GM18907 (cell line): ENCODE data around the gene OSBPL3.
"Not testable (repeated sequence)": the region's sequence is repeated elsewhere in the genome, so short reads cannot be mapped to it uniquely, and the experiment has no call there.

ENCODE experiments used
- ATAC-seq: cut with Tn5 transposase; IDR thresholded peaks from one replicate; pipeline ENCODE4 v1.9.1; 2021; ENCODE audit warnings: mild to moderate bottlenecking, moderate library complexity; ENCODE audit not compliant: unreplicated experiment

The OSBPL3 gene

GRCh38 chr7:24979863-24980533, at the start of gene OSBPL3:
TSS of gene OSBPL3 (minus strand) at chr7:24980178. CDS start at chr7:24892472, 87,706 bp downstream.
- peak; percentile 74 for ATAC-seq

- no peak for ATAC-seq
These were observed 49.1 kb upstream of the OSBPL3 start for GRCh38 chr7:25029075-25029474.

- ATAC-seq: no peak
These were observed 48.5 kb upstream of the OSBPL3 start for GRCh38 chr7:25028370-25029021.

- no peak for ATAC-seq
These were observed 46.2 kb upstream of the OSBPL3 start for GRCh38 chr7:25026156-25026555.

- no peak for ATAC-seq
These were observed 45.3 kb upstream of the OSBPL3 start for GRCh38 chr7:25025218-25025671.

- ATAC-seq: no peak
These were observed 44.1 kb upstream of the OSBPL3 start for GRCh38 chr7:25024066-25024465.

GRCh38 chr7:25017671-25018070, 37.7 kb upstream of the OSBPL3 start:
- not testable (repeated sequence) for ATAC-seq

- no peak for ATAC-seq
These were observed 34.8 kb upstream of the OSBPL3 start for GRCh38 chr7:25014756-25015155.

GRCh38 chr7:25012710-25013109, 32.7 kb upstream of the OSBPL3 start:
- ATAC-seq: not testable (repeated sequence)

GRCh38 chr7:25012254-25012653, 32.3 kb upstream of the OSBPL3 start:
- ATAC-seq: no peak

- no peak for ATAC-seq
These were observed 29.3 kb upstream of the OSBPL3 start for GRCh38 chr7:25009257-25009656.

- no peak for ATAC-seq
These were observed 27.7 kb upstream of the OSBPL3 start for GRCh38 chr7:25007668-25008067.

GRCh38 chr7:25006276-25006675, 26.3 kb upstream of the OSBPL3 start:
- no peak for ATAC-seq

GRCh38 chr7:25005658-25006057, 25.7 kb upstream of the OSBPL3 start:
- no peak for ATAC-seq

GRCh38 chr7:25002786-25003185, 22.8 kb upstream of the OSBPL3 start:
- no peak for ATAC-seq

GRCh38 chr7:24995466-24995865, 15.5 kb upstream of the OSBPL3 start:
- ATAC-seq: no peak

- ATAC-seq: no peak
These were observed 12.3 kb upstream of the OSBPL3 start for GRCh38 chr7:24992314-24992713.

- ATAC-seq: no peak
These were observed 11.4 kb upstream of the OSBPL3 start for GRCh38 chr7:24991353-24991752.

GRCh38 chr7:24987331-24987842, 7.4 kb upstream of the OSBPL3 start:
- no peak for ATAC-seq

- ATAC-seq: no peak
These were observed 2.9 kb upstream of the OSBPL3 start for GRCh38 chr7:24982917-24983316.

- ATAC-seq: no peak
These were observed 1.4 kb upstream of the OSBPL3 start for GRCh38 chr7:24981171-24981951.
